Fibroblast of lung (primary cell): ENCODE measurements around the gene ARHGDIA. TPM values are rescaled to one million over a fixed set of nuclear protein-coding genes. Genes with fewer than 3 reads are reported as not detected.

Experiments used
- DNase-seq, 2 donors: peaks; one replicate each; pipeline versions ENCODE4 v3.0.0 to v3.0.0-alpha.2; 2010; ENCODE audit warnings: low read depth in 2 of 2
- H2AFZ ChIP-seq: 2 replicates; pipeline ENCODE4 v1.5.1; 2012; ENCODE audit warnings: low read length, control low read depth, inconsistent platforms
- H3K27ac ChIP-seq: 2 replicates; pipeline ENCODE4 v1.5.1; 2011; ENCODE audit warnings: low read length, control low read depth; ENCODE audit not compliant: insufficient read depth
- H3K27me3 ChIP-seq: 2 replicates; pipeline ENCODE4 v1.5.1; 2011; ENCODE audit warnings: mild to moderate bottlenecking, low read length; ENCODE audit not compliant: control insufficient read depth, insufficient read depth
- H3K36me3 ChIP-seq: 2 replicates; pipeline ENCODE4 v1.5.1; 2011; ENCODE audit warnings: low read length; ENCODE audit not compliant: control insufficient read depth, insufficient read depth
- H3K4me1 ChIP-seq: 2 replicates; pipeline ENCODE4 v1.5.1; 2011; ENCODE audit warnings: low read length; ENCODE audit not compliant: control insufficient read depth, insufficient read depth; ENCODE audit errors: extremely low read depth
- H3K4me2 ChIP-seq: 2 replicates; pipeline ENCODE4 v1.5.1; 2011; ENCODE audit warnings: low read length, control low read depth; ENCODE audit not compliant: insufficient read depth; ENCODE audit errors: extremely low read depth
- H3K4me3 ChIP-seq, 4 experiments: fragments of 200-600 bp in 1 of 4; sonication (generic) in 1 of 4; replicated peaks in 1 of 4; 2 replicates each; pipeline ENCODE4 v1.5.1; 2011 to 2016; ENCODE audit warnings: low read length in 4 of 4, low read depth in 3 of 4, mild to moderate bottlenecking in 3 of 4, control low read depth in 2 of 4, inconsistent platforms in 1 of 4, mixed read lengths in 1 of 4; ENCODE audit not compliant: insufficient read depth in 1 of 4; ENCODE audit errors: control extremely low read depth in 1 of 4
- H3K79me2 ChIP-seq: 2 replicates; pipeline ENCODE4 v1.5.1; 2012; ENCODE audit warnings: mild to moderate bottlenecking, low read length, inconsistent platforms; ENCODE audit not compliant: control insufficient read depth, insufficient read depth
- H3K9ac ChIP-seq: 2 replicates; pipeline ENCODE4 v1.5.1; 2011; ENCODE audit warnings: mild to moderate bottlenecking, low read length, control low read depth; ENCODE audit not compliant: insufficient read depth
- H3K9me3 ChIP-seq: 2 replicates; pipeline ENCODE4 v1.5.1; 2012; ENCODE audit warnings: low read depth, low read length; ENCODE audit not compliant: control insufficient read depth, insufficient read depth
- H4K20me1 ChIP-seq: 2 replicates; pipeline ENCODE4 v1.5.1; 2011; ENCODE audit warnings: low read length; ENCODE audit not compliant: control insufficient read depth, insufficient read depth; ENCODE audit errors: extremely low read depth
- EZH2 ChIP-seq: IDR thresholded peaks from 2 replicates; pipeline ENCODE4 v1.5.1; 2012; ENCODE audit warnings: low read length, control low read depth, mild to moderate bottlenecking; ENCODE audit errors: missing control alignments
- polyA plus RNA-seq, 2 donors: library from polyadenylated mRNA; depleted of rRNA in 1 of 2; stranded (reverse) in 1 of 2; unstranded in 1 of 2; fragments of >200 nt; gene quantifications; 2 replicates each; pipeline ENCODE4 v1.2.1, GENCODE V29; 2011 to 2012; ENCODE audit warnings: missing spikeins in 1 of 2
- total RNA-seq: library from RNA; depleted of rRNA; stranded (reverse); fragments of >200 nt; gene quantifications from 2 replicates; pipeline ENCODE4 v1.2.1, GENCODE V29; 2014
- TF ChIP-seq, protein P1 (sequence below), 2 donors: IDR thresholded peaks in 1 of 2; conservative IDR thresholded peaks in 1 of 2; 1 replicate in 1 of 2; 2 replicates in 1 of 2; pipeline ENCODE4 v1.5.1; 2011 to 2012; ENCODE audit warnings: low read length in 2 of 2, control low read depth in 1 of 2, inconsistent platforms in 1 of 2, low read depth in 1 of 2, mild to moderate bottlenecking in 1 of 2

Gene ARHGDIA
- total and polyA plus RNA-seq, 2 donors (not counting 1 experiment from before 2014, with no cell fraction given), result 95.0 to 164 TPM

GRCh38 chr17:81885454-81885853, 14.3 kb upstream of the ARHGDIA start:
- TF ChIP-seq, protein P1, sequence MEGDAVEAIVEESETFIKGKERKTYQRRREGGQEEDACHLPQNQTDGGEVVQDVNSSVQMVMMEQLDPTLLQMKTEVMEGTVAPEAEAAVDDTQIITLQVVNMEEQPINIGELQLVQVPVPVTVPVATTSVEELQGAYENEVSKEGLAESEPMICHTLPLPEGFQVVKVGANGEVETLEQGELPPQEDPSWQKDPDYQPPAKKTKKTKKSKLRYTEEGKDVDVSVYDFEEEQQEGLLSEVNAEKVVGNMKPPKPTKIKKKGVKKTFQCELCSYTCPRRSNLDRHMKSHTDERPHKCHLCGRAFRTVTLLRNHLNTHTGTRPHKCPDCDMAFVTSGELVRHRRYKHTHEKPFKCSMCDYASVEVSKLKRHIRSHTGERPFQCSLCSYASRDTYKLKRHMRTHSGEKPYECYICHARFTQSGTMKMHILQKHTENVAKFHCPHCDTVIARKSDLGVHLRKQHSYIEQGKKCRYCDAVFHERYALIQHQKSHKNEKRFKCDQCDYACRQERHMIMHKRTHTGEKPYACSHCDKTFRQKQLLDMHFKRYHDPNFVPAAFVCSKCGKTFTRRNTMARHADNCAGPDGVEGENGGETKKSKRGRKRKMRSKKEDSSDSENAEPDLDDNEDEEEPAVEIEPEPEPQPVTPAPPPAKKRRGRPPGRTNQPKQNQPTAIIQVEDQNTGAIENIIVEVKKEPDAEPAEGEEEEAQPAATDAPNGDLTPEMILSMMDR (conservative IDR thresholded peaks at IDR 0.05 in 1 of 2, IDR thresholded peaks at IDR 0.05 in 1 of 2; ENCODE audit: low read depth in 1 of 2, low read length in 2 of 2), result no peak
- TF ChIP-seq EZH2, result no peak
- Histone ChIP-seq H3K79me2 (peaks cover 42% of the 10 kb centered on the region), H3K4me1 (peaks cover 19% of the 10 kb centered on the region), H3K27me3 (no peaks in the 10 kb centered on the region), H3K27ac (no peak overlapping the region), H3K4me2 (no peak overlapping the region), H2AFZ (no peak overlapping the region), H3K9ac (no peak overlapping the region), H3K4me3 (no peak overlapping the region), H3K9me3 (no peaks in the 10 kb centered on the region), H3K36me3 (peaks cover 35% of the 10 kb centered on the region), H4K20me1 (no peaks in the 10 kb centered on the region)
- no peak for DNase-seq

DNA sequence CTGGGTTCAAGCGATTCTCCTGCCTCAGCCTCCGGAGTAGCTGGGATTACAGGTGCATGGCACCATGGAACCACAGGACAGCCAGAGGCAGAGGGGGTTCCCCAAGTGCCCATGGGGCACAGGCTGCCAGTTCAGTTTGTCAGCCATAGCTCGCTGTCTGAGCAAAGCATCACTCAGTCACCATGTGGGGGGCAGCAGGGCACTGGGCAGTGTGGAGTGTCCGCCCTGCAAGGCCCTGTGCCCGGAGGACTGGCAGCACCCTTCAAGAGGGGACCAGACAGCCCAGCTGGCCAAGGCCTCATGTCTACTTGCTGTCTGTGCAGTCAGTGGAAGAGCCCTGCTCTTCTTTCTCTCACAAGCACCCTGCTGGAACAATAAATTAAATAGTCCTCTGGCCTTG, 13.8 kb upstream of the ARHGDIA start:
- H4K20me1 ChIP-seq, result no peaks in the 10 kb centered on the region
- no peak overlapping the region for H3K4me2 ChIP-seq
- peaks cover 15% of the 10 kb centered on the region for H3K4me1 ChIP-seq
- no peaks in the 10 kb centered on the region for H3K9me3 ChIP-seq
- H3K27me3 ChIP-seq, result no peaks in the 10 kb centered on the region
- H3K9ac ChIP-seq, result no peak overlapping the region
- no peak overlapping the region for H3K27ac ChIP-seq
- H3K4me3 ChIP-seq, result no peak overlapping the region
- H3K36me3 ChIP-seq, result peaks cover 35% of the 10 kb centered on the region
- TF ChIP-seq, protein P1 (conservative IDR thresholded peaks at IDR 0.05 in 1 of 2, IDR thresholded peaks at IDR 0.05 in 1 of 2; ENCODE audit: low read depth in 1 of 2, low read length in 2 of 2), result no peak
- no peak for TF ChIP-seq EZH2
- no peak overlapping the region for H2AFZ ChIP-seq
- no peak for DNase-seq
- H3K79me2 ChIP-seq, result peaks cover 37% of the 10 kb centered on the region

GRCh38 chr17:81884520-81884919, 13.4 kb upstream of the ARHGDIA start:
- Histone ChIP-seq H3K27ac (no peak overlapping the region), H3K79me2 (peaks cover 33% of the 10 kb centered on the region), H3K27me3 (no peaks in the 10 kb centered on the region), H3K4me1 (peaks cover 11% of the 10 kb centered on the region), H3K4me2 (no peak overlapping the region), H3K4me3 (no peak overlapping the region), H3K36me3 (peaks cover 32% of the 10 kb centered on the region), H2AFZ (no peak overlapping the region), H3K9ac (no peak overlapping the region), H4K20me1 (no peaks in the 10 kb centered on the region), H3K9me3 (no peaks in the 10 kb centered on the region)
- DNase-seq, result peak in 1 of 2 donors; percentile 50
- TF ChIP-seq EZH2, result no peak
- TF ChIP-seq, protein P1 (conservative IDR thresholded peaks at IDR 0.05 in 1 of 2, IDR thresholded peaks at IDR 0.05 in 1 of 2; ENCODE audit: low read depth in 1 of 2, low read length in 2 of 2), result no peak
